ENCODE results near the gene TBC1D22A.

DNA sequence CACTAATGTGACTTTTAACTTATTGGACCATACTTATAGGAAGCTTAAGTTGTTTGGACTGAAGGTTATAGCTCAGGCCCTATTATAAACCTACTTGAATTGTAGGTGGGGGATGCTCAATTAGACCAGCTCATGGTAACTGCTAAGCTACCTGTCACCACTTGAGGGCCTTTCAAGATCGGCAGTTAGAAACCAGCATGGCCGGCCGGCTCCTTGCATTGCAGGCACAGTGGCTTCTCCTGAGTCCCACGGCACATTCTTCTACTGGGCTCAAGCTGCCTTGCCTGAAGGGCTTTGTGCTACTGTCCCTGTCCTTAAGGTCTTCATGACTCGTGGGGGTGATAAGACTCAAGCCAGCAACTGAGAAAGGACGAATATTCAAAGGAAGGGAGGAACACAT is 70.8 kb downstream of the TBC1D22A start:
- TF ChIP-seq, protein P1, sequence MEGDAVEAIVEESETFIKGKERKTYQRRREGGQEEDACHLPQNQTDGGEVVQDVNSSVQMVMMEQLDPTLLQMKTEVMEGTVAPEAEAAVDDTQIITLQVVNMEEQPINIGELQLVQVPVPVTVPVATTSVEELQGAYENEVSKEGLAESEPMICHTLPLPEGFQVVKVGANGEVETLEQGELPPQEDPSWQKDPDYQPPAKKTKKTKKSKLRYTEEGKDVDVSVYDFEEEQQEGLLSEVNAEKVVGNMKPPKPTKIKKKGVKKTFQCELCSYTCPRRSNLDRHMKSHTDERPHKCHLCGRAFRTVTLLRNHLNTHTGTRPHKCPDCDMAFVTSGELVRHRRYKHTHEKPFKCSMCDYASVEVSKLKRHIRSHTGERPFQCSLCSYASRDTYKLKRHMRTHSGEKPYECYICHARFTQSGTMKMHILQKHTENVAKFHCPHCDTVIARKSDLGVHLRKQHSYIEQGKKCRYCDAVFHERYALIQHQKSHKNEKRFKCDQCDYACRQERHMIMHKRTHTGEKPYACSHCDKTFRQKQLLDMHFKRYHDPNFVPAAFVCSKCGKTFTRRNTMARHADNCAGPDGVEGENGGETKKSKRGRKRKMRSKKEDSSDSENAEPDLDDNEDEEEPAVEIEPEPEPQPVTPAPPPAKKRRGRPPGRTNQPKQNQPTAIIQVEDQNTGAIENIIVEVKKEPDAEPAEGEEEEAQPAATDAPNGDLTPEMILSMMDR (IDR thresholded peaks at IDR 0.05) = peak in 8 of 12 donors; percentile 11 to 35 (median 22)
- no peak for TF ChIP-seq POLR2A (IDR thresholded peaks at IDR 0.05)

All from heart left ventricle (tissue), 13 donors.